Stomach smooth muscle (tissue), 2 donors: ENCODE results near the gene ROS1.

Source experiments
- H3K27ac ChIP-seq: one replicate; pipeline ENCODE4 v1.7.0; 2013; ENCODE audit warnings: mild to moderate bottlenecking, low read length, inconsistent platforms
- H3K27me3 ChIP-seq, 2 donors: one replicate each; pipeline ENCODE4 v1.7.0; 2013; ENCODE audit warnings: low read length in 2 of 2; ENCODE audit not compliant: insufficient read depth in 2 of 2, control insufficient read depth in 1 of 2
- H3K36me3 ChIP-seq, 2 donors: one replicate each; pipeline ENCODE4 v1.7.0; 2013; ENCODE audit warnings: low read length in 2 of 2; ENCODE audit not compliant: control insufficient read depth in 2 of 2, insufficient read depth in 2 of 2
- H3K4me1 ChIP-seq: one replicate; pipeline ENCODE4 v1.7.0; 2013; ENCODE audit warnings: low read length; ENCODE audit not compliant: control insufficient read depth, insufficient read depth
- H3K4me3 ChIP-seq, 2 donors: one replicate each; pipeline ENCODE4 v1.7.0; 2013; ENCODE audit warnings: low read length in 2 of 2
- H3K9ac ChIP-seq, 2 donors: one replicate each; pipeline ENCODE4 v1.7.0; 2013; ENCODE audit warnings: low read length in 2 of 2, mild to moderate bottlenecking in 1 of 2
- H3K9me3 ChIP-seq, 2 donors: one replicate each; pipeline ENCODE4 v1.7.0; 2013; ENCODE audit warnings: low read length in 2 of 2; ENCODE audit not compliant: control insufficient read depth in 2 of 2
- donor health status: healthy.
- donor health status: Pancreatic carcinoma.

Gene ROS1

GRCh38 chr6:117280922-117281321 lies 144.8 kb downstream of the ROS1 start:
- Histone ChIP-seq H3K27me3 (no peaks in the 10 kb centered on the region), H3K4me3 (no peak overlapping the region), H3K27ac (no peak overlapping the region), H3K9me3 (no peaks in the 10 kb centered on the region), H3K36me3 (no peaks in the 10 kb centered on the region), H3K9ac (no peak overlapping the region), H3K4me1 (no peaks in the 10 kb centered on the region)

- no peaks in the 10 kb centered on the region for H3K36me3 ChIP-seq
- H3K4me1 ChIP-seq: no peaks in the 10 kb centered on the region
- no peak overlapping the region for H3K4me3 ChIP-seq
- peaks cover 18 to 27% of the 10 kb centered on the region in 2 donors for H3K27me3 ChIP-seq
- no peaks in the 10 kb centered on the region for H3K9me3 ChIP-seq
- H3K27ac ChIP-seq: no peak overlapping the region
- H3K9ac ChIP-seq: no peak overlapping the region
Observed at GRCh38 chr6:117276778-117277316, 148.9 kb downstream of the ROS1 start.

- Histone ChIP-seq H3K9me3 (no peaks in the 10 kb centered on the region), H3K9ac (no peak overlapping the region), H3K4me1 (peaks cover 1% of the 10 kb centered on the region), H3K27ac (no peak overlapping the region), H3K36me3 (no peaks in the 10 kb centered on the region), H3K4me3 (no peak overlapping the region), H3K27me3 (peaks cover 20 to 38% of the 10 kb centered on the region in 2 donors)
Observed at GRCh38 chr6:117275711-117276110, 150.0 kb downstream of the ROS1 start.

GRCh38 chr6:117275205-117275604 lies 150.5 kb downstream of the ROS1 start:
- H3K4me1 ChIP-seq: peaks cover 6% of the 10 kb centered on the region
- H3K9ac ChIP-seq: no peak overlapping the region
- H3K9me3 ChIP-seq: no peaks in the 10 kb centered on the region
- peaks cover 22 to 43% of the 10 kb centered on the region in 2 donors for H3K27me3 ChIP-seq
- no peak overlapping the region for H3K4me3 ChIP-seq
- no peak overlapping the region for H3K27ac ChIP-seq
- no peaks in the 10 kb centered on the region for H3K36me3 ChIP-seq

- Histone ChIP-seq H3K27me3 (peaks cover 44 to 66% of the 10 kb centered on the region in 2 donors), H3K4me1 (peaks cover 10% of the 10 kb centered on the region), H3K9ac (no peak overlapping the region), H3K9me3 (no peaks in the 10 kb centered on the region), H3K4me3 (no peak overlapping the region), H3K27ac (no peak overlapping the region), H3K36me3 (no peaks in the 10 kb centered on the region)
Observed at GRCh38 chr6:117272891-117273290, 152.9 kb downstream of the ROS1 start.

- Histone ChIP-seq H3K9ac (no peak overlapping the region), H3K4me3 (no peak overlapping the region), H3K36me3 (no peaks in the 10 kb centered on the region), H3K27ac (no peak overlapping the region), H3K4me1 (peaks cover 10% of the 10 kb centered on the region), H3K9me3 (no peaks in the 10 kb centered on the region), H3K27me3 (peaks cover 51 to 72% of the 10 kb centered on the region in 2 donors)
Observed at GRCh38 chr6:117272032-117272866, 153.5 kb downstream of the ROS1 start.

- H3K4me3 ChIP-seq: peak overlapping the region in 1 of 2 donors; percentile 57
- no peak overlapping the region for H3K9ac ChIP-seq
- no peaks in the 10 kb centered on the region for H3K36me3 ChIP-seq
- H3K27me3 ChIP-seq: peaks cover 63 to 85% of the 10 kb centered on the region in 2 donors
- peaks cover 15% of the 10 kb centered on the region for H3K4me1 ChIP-seq
- no peak overlapping the region for H3K27ac ChIP-seq
- H3K9me3 ChIP-seq: peaks cover 0 to 2% of the 10 kb centered on the region in 2 donors
Observed at GRCh38 chr6:117270843-117271507, 154.8 kb downstream of the ROS1 start.

- Histone ChIP-seq H3K27ac (no peak overlapping the region), H3K4me1 (peaks cover 21% of the 10 kb centered on the region), H3K4me3 (peak overlapping the region; percentile 26 to 57), H3K36me3 (no peaks in the 10 kb centered on the region), H3K27me3 (peaks cover 65 to 88% of the 10 kb centered on the region in 2 donors), H3K9ac (no peak overlapping the region), H3K9me3 (peaks cover 0 to 2% of the 10 kb centered on the region in 2 donors)
Observed at GRCh38 chr6:117270055-117270842, 155.5 kb downstream of the ROS1 start.

- Histone ChIP-seq H3K27ac (no peak overlapping the region), H3K9me3 (peaks cover 0 to 2% of the 10 kb centered on the region in 2 donors), H3K27me3 (peaks cover 67 to 87% of the 10 kb centered on the region in 2 donors), H3K36me3 (no peaks in the 10 kb centered on the region), H3K4me1 (peaks cover 26% of the 10 kb centered on the region), H3K9ac (no peak overlapping the region), H3K4me3 (no peak overlapping the region)
Observed at GRCh38 chr6:117269638-117270054, 156.1 kb downstream of the ROS1 start.

- Histone ChIP-seq H3K27ac (no peak overlapping the region), H3K9me3 (peaks cover 0 to 2% of the 10 kb centered on the region in 2 donors), H3K36me3 (no peaks in the 10 kb centered on the region), H3K9ac (no peak overlapping the region), H3K27me3 (peaks cover 73 to 91% of the 10 kb centered on the region in 2 donors), H3K4me3 (no peak overlapping the region), H3K4me1 (peaks cover 26% of the 10 kb centered on the region)
Observed at GRCh38 chr6:117268924-117269323, 156.8 kb downstream of the ROS1 start.
